ENCODE data around the gene DKKL1.

DNA sequence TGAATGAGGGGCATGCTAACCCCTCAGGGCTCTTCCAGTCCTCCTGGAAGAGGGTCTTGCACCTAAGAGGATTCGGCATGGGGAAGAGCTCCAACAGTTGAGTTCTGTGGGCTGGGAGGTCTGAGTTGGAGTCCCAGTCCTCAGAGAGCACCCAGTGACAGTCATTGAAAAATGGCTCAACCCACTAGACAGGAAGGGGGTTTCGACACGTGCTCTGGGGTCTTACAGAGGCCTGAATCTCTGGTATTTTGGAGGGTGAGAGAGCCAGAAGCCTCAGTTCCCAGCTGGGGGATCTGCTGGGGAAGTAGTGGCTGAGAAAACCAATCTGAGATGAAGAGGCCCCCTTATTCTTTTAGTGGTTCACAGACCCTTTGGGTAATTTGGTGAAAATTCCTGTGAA lies 50.6 kb downstream of the DKKL1 start:
- TF ChIP-seq FOXM1 (IDR thresholded peaks at IDR 0.05; ENCODE audit: borderline replicate concordance, low read depth): no peak
- TF ChIP-seq, protein P1, sequence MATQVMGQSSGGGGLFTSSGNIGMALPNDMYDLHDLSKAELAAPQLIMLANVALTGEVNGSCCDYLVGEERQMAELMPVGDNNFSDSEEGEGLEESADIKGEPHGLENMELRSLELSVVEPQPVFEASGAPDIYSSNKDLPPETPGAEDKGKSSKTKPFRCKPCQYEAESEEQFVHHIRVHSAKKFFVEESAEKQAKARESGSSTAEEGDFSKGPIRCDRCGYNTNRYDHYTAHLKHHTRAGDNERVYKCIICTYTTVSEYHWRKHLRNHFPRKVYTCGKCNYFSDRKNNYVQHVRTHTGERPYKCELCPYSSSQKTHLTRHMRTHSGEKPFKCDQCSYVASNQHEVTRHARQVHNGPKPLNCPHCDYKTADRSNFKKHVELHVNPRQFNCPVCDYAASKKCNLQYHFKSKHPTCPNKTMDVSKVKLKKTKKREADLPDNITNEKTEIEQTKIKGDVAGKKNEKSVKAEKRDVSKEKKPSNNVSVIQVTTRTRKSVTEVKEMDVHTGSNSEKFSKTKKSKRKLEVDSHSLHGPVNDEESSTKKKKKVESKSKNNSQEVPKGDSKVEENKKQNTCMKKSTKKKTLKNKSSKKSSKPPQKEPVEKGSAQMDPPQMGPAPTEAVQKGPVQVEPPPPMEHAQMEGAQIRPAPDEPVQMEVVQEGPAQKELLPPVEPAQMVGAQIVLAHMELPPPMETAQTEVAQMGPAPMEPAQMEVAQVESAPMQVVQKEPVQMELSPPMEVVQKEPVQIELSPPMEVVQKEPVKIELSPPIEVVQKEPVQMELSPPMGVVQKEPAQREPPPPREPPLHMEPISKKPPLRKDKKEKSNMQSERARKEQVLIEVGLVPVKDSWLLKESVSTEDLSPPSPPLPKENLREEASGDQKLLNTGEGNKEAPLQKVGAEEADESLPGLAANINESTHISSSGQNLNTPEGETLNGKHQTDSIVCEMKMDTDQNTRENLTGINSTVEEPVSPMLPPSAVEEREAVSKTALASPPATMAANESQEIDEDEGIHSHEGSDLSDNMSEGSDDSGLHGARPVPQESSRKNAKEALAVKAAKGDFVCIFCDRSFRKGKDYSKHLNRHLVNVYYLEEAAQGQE (IDR thresholded peaks at IDR 0.05; ENCODE audit: low read depth): no peak
- no peak for TF ChIP-seq TAF1 (IDR thresholded peaks at IDR 0.05; ENCODE audit: low read depth)

All from Ishikawa (cell line).